ENCODE results near the gene NEDD4.
"Not testable (repeated sequence)": the region's sequence is repeated elsewhere in the genome, so short reads cannot be mapped to it uniquely, and the experiment has no call there.

The NEDD4 gene

DNA sequence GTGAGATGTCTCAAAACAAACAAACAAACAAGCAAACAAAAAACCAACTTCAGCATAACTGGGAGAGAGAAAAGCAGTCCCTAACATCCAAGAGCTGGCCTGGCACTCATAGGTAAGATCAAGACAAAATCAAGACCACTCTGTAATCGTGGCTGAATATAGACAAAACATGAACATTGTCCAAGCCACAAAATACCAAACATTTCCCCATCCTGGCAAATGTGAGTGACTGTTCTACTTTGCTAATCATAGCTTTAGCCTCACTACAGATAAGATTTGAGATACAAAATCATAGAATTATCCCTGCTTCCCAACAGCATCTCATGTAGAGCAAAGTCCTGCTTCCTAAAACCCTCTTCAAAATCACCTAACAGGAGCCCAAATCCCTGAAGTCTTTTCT, 133.7 kb downstream of the NEDD4 start:
- DNase-seq (ENCODE audit: extremely low read depth, low read depth) = no peak
- TF ChIP-seq, protein P1, sequence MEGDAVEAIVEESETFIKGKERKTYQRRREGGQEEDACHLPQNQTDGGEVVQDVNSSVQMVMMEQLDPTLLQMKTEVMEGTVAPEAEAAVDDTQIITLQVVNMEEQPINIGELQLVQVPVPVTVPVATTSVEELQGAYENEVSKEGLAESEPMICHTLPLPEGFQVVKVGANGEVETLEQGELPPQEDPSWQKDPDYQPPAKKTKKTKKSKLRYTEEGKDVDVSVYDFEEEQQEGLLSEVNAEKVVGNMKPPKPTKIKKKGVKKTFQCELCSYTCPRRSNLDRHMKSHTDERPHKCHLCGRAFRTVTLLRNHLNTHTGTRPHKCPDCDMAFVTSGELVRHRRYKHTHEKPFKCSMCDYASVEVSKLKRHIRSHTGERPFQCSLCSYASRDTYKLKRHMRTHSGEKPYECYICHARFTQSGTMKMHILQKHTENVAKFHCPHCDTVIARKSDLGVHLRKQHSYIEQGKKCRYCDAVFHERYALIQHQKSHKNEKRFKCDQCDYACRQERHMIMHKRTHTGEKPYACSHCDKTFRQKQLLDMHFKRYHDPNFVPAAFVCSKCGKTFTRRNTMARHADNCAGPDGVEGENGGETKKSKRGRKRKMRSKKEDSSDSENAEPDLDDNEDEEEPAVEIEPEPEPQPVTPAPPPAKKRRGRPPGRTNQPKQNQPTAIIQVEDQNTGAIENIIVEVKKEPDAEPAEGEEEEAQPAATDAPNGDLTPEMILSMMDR (IDR thresholded peaks at IDR 0.05; ENCODE audit: low read depth, low read length) = no peak

DNA sequence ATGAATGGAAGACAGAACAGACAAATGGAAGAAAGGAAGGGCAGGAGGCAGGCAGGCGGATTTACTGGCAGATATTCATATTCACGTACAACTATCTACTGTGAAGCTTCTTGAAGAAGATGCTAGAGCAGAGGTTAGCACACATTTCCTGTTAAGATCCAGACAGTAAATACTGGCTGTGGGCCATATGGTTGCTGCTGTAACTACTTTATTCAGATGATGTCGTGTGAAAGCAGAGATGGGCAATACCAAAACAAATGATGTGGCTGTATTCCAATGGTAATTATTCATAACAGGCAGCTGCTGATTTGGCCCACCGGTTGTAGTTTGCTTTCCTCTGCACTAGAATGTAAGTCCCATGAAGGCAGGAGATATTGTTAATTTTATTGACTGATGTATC, 134.8 kb downstream of the NEDD4 start:
- TF ChIP-seq, protein P1 (IDR thresholded peaks at IDR 0.05; ENCODE audit: low read depth, low read length) = no peak

DNA sequence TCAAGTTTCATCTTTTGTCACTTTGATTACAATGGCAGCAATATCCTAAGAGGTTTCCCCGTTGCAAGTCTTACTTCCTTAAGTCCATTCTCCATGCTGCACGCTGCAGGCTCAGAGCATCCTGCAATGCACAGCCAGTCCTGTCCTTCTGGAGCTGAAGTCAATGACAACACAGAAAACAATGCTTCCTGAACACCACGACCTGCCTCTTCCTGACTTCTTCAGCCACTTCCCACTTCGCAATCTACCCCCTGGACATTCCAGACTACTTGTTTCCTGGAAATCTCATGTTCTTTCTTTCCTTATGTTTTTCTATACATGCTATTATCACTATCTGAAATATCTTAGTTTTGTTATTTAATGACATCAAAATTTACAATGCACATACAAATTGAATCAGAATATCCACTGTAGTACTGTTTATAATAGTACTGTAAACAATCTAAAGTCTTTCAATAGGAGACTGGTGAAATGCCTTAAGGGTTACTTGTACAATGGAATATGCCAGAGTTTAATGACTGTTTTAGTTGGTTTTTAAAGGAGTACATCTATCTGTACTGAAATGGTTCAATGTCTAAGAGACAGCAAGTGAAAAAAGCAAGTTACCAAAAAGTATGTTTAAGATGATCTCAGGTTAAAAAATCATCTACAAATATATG, 136.8 kb downstream of the NEDD4 start:
- TF ChIP-seq, protein P1 (IDR thresholded peaks at IDR 0.05; ENCODE audit: low read depth, low read length) = no peak
- DNase-seq (ENCODE audit: extremely low read depth, low read depth) = no peak

More for the DNA sequence above, 134.8 kb downstream of the NEDD4 start:
- peak; percentile 8 for DNase-seq (ENCODE audit: extremely low read depth, low read depth)

DNA sequence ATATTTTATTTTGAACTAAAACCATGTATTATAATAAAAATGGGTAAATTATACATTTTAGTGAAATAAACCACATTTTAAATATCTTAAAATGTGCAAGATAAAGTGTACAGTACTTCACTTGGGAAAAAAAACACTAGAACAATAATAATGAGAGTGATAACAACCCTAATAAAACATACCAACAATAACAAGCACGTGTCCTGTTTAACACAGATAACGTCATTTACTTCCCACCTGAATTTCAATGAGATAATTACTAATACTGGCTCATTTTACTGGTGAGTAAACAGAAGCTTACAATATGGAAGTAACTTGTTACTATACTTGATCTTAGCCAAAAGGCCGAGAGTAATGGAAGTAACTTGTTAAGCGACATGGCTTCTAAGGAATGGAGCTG, 140.3 kb downstream of the NEDD4 start:
- TF ChIP-seq, protein P1 (IDR thresholded peaks at IDR 0.05; ENCODE audit: low read depth, low read length) = no peak
- no peak for DNase-seq (ENCODE audit: extremely low read depth, low read depth)

DNA sequence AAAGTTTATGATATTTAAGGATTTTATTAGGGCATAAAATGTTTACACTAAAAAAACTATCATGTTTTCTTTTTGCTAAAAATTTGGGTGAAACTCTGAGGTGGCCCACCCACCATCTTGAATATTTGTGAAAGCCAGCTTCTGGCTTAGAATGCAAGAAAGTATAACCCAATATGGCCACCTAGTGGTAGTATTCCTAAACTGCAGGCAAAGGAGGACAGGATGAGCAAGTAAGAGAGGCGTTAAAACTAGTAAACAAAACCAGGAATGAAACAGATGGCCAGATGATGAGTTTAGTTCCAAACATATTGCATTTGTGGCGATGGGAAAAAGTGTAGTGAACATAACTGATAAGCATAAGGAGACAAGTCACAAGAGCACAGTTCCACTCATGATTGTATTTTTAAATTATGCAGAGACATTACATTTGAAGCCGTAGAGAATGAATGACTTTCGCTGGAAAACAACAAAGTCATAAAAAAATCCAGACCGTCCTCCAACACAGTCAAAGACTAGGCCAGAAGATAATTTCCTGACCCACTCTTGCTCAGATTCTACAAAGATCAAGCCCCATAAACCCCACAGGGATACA, 147.2 kb downstream of the NEDD4 start:
- TF ChIP-seq, protein P1 (IDR thresholded peaks at IDR 0.05; ENCODE audit: low read depth, low read length) = peak; percentile 85
- peak; percentile 54 for DNase-seq (ENCODE audit: extremely low read depth, low read depth)

DNA sequence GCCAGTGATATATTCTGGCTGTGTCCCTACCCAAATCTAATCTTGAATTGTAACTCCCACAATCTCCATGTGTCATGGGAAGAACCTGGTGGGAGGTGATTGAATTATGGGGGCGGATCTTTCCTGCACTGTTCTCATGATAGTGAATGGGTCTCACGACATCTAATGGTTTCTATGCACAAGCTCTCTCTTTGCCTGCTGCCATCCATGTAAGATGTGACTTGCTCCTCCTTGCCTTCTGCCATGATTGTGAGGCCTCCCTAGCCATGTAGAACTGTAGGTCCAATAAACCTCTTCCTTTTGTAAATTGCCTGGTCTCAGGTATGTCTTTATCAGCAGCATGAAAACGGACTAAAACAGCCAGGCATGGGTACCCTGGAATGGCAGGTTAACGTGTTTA, 150.5 kb downstream of the NEDD4 start:
- DNase-seq (ENCODE audit: extremely low read depth, low read depth) = not testable (repeated sequence)

DNA sequence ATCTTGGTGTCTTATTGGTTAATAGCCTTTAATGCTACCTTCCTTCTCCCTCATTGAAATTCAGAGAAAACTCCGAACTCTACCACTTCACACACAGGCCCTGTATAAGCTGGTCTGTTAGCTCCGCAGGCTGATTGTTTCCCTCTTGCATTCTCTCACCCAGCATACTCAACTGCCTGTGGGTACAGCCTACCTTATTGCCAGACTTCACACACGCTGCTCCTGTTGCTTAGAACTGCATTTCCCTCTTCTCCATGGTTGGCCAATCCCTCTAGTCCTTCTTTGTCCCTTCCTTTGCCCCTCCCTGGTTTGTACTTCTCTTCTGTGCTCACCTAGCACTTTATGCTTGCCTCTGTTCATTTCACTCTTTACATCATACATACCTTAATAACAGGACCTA, 157.5 kb downstream of the NEDD4 start:
- TF ChIP-seq, protein P1 (IDR thresholded peaks at IDR 0.05; ENCODE audit: low read depth, low read length) = no peak
- no peak for DNase-seq (ENCODE audit: extremely low read depth, low read depth)

DNA sequence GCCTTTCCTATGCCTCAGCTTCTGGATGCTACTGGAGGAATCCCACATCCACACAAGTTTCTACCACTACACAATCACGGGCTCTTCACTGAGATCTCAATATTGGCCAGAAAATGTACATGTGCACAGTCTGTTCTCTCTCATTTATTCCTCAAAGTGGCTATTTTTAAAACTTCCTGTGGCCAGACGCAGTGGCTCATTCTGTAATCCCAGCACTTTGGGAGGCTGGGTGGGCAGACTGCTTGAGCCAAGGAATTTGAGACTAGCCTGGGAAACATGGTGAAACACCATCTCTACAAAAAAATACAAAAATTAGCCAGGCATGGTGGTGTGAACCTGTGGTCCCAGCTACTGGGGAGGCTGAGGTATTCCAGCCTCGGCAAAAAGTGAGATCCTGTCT, 159.1 kb downstream of the NEDD4 start:
- DNase-seq (ENCODE audit: extremely low read depth, low read depth) = no peak
- TF ChIP-seq, protein P1 (IDR thresholded peaks at IDR 0.05; ENCODE audit: low read depth, low read length) = no peak

Data from AG09319 (cell line).